Endothelial cell of umbilical vein (primary cell): ENCODE data around the gene RNLS.

Experiments
- EZH2 ChIP-seq: IDR thresholded peaks from 2 replicates; pipeline ENCODE4 v1.6.1; 2012; ENCODE audit warnings: borderline replicate concordance, low read depth, mild to moderate bottlenecking, moderate library complexity, low read length, inconsistent platforms; ENCODE audit not compliant: severe bottlenecking
- FOS ChIP-seq: IDR thresholded peaks from 2 replicates; pipeline ENCODE4 v1.6.1; 2011; ENCODE audit warnings: mild to moderate bottlenecking, low read length, moderate library complexity, borderline replicate concordance; ENCODE audit not compliant: insufficient read depth
- GATA2 ChIP-seq: IDR thresholded peaks from 2 replicates; pipeline ENCODE4 v1.7.0; 2011; ENCODE audit warnings: low read depth, mild to moderate bottlenecking, moderate library complexity, mixed read lengths, low read length; ENCODE audit not compliant: insufficient read length, insufficient read depth
- JUN ChIP-seq: IDR thresholded peaks from 2 replicates; pipeline ENCODE4 v1.6.1; 2011; ENCODE audit warnings: borderline replicate concordance, low read depth; ENCODE audit not compliant: insufficient read length, insufficient read depth
- MYC ChIP-seq: IDR thresholded peaks from one replicate; pipeline ENCODE4 v1.6.1; 2011; ENCODE audit warnings: mild to moderate bottlenecking, low read depth, low read length
- POLR2A ChIP-seq: IDR thresholded peaks from 2 replicates; pipeline ENCODE4 v1.6.1; 2012; ENCODE audit warnings: low read depth, mild to moderate bottlenecking, control low read depth, low read length
- POLR2AphosphoS5 ChIP-seq: IDR thresholded peaks from 2 replicates; pipeline ENCODE4 v1.6.1; 2012; ENCODE audit warnings: low read depth, mild to moderate bottlenecking, control low read depth, low read length, moderate library complexity; ENCODE audit not compliant: insufficient read depth
- TF ChIP-seq, protein P1 (sequence below), 2 donors: IDR thresholded peaks; 1 replicate in 1 of 2; 2 replicates in 1 of 2; pipeline ENCODE4 v1.5.1; 2011; ENCODE audit warnings: low read length in 2 of 2, mild to moderate bottlenecking in 2 of 2, moderate library complexity in 2 of 2, control low read depth in 1 of 2, inconsistent platforms in 1 of 2, low read depth in 1 of 2; ENCODE audit not compliant: insufficient read depth in 1 of 2; ENCODE audit errors: extremely low read depth in 1 of 2
- TF ChIP-seq, protein P2 (sequence below): IDR thresholded peaks from 2 replicates; pipeline ENCODE4 v1.6.1; 2011; ENCODE audit not compliant: insufficient read depth, insufficient read length

DNA sequence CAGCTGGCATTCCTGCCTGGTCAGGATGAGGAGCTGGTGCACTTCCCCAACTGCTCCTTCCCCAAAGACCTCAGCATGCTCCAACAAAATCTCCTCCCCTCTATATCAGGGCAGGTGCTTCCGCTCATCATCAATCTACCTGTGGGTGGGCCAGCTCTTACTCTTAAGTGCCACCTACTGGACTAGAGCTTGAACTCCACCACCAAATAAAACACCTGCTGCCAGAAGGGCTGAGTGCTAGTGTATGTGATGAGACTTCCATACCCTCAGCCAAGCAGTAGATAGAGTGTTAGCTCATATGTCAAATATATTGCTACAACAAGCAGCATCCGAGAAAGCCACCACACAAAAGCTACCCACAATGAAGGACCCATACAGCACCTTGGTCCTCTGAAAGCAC lies 264.3 kb downstream of the RNLS start:
- TF ChIP-seq, protein P1, sequence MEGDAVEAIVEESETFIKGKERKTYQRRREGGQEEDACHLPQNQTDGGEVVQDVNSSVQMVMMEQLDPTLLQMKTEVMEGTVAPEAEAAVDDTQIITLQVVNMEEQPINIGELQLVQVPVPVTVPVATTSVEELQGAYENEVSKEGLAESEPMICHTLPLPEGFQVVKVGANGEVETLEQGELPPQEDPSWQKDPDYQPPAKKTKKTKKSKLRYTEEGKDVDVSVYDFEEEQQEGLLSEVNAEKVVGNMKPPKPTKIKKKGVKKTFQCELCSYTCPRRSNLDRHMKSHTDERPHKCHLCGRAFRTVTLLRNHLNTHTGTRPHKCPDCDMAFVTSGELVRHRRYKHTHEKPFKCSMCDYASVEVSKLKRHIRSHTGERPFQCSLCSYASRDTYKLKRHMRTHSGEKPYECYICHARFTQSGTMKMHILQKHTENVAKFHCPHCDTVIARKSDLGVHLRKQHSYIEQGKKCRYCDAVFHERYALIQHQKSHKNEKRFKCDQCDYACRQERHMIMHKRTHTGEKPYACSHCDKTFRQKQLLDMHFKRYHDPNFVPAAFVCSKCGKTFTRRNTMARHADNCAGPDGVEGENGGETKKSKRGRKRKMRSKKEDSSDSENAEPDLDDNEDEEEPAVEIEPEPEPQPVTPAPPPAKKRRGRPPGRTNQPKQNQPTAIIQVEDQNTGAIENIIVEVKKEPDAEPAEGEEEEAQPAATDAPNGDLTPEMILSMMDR (IDR thresholded peaks at IDR 0.05; ENCODE audit: extremely low read depth in 1 of 2, insufficient read depth in 1 of 2, low read depth in 1 of 2, low read length in 2 of 2) = peak in 1 of 2 donors; percentile 10
- TF ChIP-seq POLR2A (no peak), POLR2AphosphoS5 (no peak), EZH2 (no peak), MYC (no peak), JUN (no peak), GATA2 (no peak), FOS (no peak)
- TF ChIP-seq, protein P2, sequence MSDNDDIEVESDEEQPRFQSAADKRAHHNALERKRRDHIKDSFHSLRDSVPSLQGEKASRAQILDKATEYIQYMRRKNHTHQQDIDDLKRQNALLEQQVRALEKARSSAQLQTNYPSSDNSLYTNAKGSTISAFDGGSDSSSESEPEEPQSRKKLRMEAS = no peak
